HG02610 (cell line): ENCODE results near the gene BCL7A.
"Not testable (repeated sequence)": the region's sequence is repeated elsewhere in the genome, so short reads cannot be mapped to it uniquely, and the experiment has no call there.

Experiments used
- ATAC-seq: cut with Tn5 transposase; IDR thresholded peaks from one replicate; pipeline ENCODE4 v1.9.1; 2021; ENCODE audit warnings: mild to moderate bottlenecking, moderate library complexity; ENCODE audit not compliant: unreplicated experiment

Gene BCL7A

DNA sequence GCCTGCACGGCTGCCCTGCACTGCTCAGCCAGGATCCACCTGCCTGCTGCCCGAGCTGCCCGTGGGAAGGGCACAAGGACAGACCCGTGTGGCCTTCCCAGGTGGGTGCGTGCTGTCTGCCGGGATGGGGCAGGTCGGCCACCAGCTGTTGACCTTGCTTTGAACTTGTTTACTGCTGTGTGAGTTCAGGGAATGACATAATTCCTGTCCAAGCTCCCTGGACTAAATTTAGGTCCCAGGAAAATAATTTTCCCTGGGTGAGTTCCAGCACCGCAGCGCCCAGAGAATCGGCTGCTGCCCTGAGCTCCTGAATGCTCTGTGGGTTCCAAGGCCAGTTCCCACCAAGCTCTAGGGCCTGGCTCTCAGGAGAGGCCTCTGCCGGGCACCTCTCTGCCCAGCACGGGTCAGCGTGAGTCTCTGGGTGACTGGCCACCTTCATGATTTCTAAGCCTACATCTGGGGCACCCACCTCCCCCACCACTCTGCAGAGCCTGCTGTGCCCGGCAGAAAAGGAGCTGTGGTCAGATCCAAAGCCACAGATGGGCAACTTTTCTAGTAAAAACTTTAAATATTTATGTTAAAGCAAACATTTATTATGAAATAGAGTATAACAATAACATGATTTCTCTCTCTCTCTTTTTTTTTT, 29.7 kb downstream of the BCL7A start:
- ATAC-seq: no peak

DNA sequence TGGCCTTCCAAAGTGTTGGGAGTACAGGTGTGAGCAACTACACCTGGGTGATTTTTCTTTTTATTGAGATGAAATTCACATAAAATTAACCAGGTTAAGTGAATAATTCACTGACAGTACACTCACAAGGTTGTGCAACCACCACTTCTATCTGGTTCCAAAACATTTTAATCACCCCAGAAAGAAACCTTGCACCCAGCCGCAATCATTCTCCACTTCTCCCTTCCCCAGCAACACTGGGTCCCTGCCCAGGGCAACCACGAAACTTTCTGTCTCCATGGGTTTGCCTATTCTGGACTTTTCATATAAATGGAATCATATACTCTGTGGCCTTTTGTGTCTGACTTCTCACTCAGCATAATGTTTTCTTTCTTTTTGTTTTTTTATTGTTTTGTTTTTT, 30.6 kb downstream of the BCL7A start:
- no peak for ATAC-seq

- ATAC-seq: no peak
Observed at GRCh38 chr12:122054842-122055520, 33.3 kb downstream of the BCL7A start.

DNA sequence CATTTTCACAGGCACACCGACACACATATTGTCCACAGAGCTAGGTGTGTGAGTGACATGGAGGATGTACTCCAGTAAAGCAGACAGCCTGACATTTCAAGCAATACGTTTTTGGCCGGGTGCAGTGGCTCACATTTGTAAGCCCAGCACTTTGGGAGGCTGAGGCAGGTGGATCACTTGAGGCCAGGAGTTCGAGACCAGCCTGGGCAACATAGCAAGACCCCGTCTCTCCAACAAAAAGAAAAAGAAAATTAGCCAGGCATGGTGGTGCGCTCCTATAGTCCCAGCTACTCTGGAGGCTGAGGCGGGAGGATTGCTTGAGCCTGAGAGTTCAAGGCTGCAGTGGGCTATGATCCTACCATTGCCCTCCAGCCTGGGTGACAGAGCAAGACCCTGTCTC, 34.7 kb downstream of the BCL7A start:
- ATAC-seq: not testable (repeated sequence)

GRCh38 chr12:122057007-122057735, 35.5 kb downstream of the BCL7A start:
- no peak for ATAC-seq

- ATAC-seq: no peak
Observed at GRCh38 chr12:122057769-122058168, 36.1 kb downstream of the BCL7A start.

GRCh38 chr12:122058549-122059149, 37.0 kb downstream of the BCL7A start:
- no peak for ATAC-seq

GRCh38 chr12:122059203-122059960, 37.7 kb downstream of the BCL7A start:
- no peak for ATAC-seq

DNA sequence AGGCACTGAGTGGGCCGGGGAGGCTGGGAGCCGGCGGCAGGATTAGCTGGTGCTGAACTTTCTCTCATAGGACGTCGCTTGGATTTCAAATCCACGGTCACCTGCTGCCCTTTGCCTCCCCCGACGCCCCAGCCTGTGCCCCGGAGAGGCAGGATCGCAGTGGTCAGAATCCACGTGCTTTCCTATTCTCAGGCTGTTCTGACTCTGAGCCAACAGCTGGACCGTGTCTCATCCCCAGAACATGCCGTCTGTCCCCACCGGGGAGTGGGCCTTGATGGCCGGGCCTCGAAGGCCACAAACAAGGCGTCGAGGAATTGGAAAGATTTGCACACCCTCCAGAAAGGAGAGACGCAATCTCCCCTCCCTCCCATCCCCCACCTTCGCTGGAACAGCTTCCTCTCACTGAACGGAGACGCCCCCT, 38.4 kb downstream of the BCL7A start:
- no peak for ATAC-seq

GRCh38 chr12:122061253-122061652, 39.6 kb downstream of the BCL7A start:
- ATAC-seq: no peak

GRCh38 chr12:122062832-122063693, 41.4 kb downstream of the BCL7A start:
- ATAC-seq: no peak

GRCh38 chr12:122063694-122064024, 42.0 kb downstream of the BCL7A start:
- ATAC-seq: no peak

- ATAC-seq: no peak
Observed at GRCh38 chr12:122064025-122064777, 42.5 kb downstream of the BCL7A start.

DNA sequence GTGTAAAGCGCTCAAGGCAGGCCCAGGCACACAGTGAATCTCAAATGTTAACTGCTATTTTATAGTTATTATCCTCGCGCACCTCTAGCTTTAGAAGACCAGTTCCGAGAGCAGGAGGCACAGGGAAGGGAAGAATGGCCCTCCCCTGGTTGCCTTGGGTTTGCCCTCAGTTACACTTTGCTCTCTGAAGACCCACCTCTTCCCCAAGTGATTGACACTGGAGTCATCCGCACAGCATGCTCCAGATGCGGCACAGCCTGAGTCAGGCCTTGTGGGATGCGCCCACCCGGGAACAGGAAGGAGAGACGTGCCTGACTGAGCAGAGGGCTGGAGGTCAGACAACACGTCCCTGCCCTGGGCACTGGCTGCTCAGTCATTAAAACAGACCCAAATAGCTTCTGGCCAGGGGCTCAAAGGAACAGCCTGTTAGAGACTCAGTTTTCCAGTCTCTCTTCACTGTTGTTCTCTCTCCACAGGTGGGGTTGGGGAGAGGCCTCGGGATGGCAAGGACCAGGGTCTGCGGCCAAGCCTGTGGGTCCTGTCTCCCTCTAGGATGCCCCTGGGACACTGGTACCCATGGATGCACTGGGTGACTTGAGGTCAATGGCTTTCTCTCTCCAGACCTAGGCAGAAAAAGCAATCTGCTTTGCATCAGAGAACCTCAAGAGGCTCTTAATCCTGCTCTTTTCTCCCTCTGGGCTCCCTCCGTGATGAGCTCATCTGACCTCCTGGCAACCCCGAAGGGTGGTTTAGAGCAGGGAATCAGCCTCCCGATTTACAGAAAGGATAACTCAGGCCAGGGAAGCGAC, 43.3 kb downstream of the BCL7A start:
- ATAC-seq: no peak

GRCh38 chr12:122067548-122067947, 45.9 kb downstream of the BCL7A start:
- ATAC-seq: no peak

DNA sequence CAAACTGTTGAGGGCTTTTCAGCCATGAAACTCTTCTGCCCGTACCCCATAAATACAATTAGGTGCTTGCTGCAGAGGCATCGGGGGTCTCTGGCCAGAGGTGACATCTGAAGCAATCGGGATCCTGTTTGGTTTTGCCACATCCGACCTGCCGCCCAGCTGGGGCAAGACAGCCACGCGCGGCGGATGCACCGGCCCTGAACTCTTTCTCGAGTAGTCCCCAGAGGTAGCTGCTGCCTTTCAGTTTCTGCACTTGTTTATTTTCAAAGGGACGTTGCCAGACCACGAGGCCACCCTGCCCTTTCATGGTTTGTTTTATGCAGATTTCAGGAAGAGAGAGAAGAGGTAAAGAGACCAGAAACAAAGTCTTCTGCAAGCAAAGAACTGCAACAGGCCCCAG, 46.3 kb downstream of the BCL7A start:
- ATAC-seq: peak; percentile 81

DNA sequence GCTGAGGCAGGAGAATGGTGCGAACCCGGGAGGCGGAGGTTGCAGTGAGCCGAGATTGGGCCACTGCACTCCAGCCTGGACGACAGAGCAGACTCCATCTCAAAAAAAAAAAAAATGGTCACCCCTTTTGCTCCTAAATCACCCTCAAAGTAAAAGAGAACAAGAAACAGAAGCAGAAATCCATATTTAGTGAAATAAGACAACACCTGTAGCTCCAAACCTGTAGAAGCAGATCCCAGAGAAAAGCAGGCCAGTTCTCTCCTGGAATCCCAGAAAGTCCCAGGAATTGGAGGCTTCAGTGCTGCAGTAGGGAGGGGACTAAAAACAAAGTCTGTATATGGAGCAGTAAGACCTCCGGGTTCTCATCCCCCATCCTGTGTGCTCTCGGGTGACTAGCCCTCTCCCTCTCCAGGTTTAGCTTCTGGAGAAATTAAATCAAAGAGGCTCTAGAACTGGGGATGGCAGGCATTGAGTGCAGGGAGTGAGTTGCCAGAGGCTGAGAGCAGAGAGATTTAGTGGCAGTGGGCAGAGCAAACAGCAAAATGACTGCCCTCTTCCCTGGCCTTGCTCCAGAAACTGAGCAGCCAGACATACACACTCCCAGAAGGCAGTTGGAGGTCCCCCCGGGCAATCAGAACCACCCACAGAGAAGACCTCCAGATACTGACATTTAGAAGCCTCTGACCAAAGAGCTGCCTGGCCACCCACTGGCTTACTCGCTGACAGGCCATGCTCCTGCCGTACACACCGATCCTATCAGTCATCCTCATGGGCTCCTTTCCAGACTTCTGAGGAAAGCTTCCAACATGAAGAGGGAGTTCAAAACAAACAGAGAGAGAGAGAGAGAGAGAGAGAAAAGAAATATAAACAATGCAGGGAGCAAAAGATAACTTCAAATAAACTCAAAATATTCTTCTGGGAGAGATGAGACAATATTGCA, 50.6 kb downstream of the BCL7A start:
- no peak for ATAC-seq
